ENCODE data around the gene TPO. TPM values are rescaled to one million over a fixed set of nuclear protein-coding genes. Genes with fewer than 3 reads are reported as not detected.

TPO gene
- polyA plus RNA-seq, 3 donors: not detected

GRCh38 chr2:1430491-1430890 is 17.2 kb downstream of the TPO start:
- Histone ChIP-seq H4K20me1 (ENCODE audit: insufficient read depth, low read length) (no peaks in the 10 kb centered on the region), H3K27me3 (ENCODE audit: control insufficient read depth in 2 of 2, insufficient read depth in 2 of 2, low read length in 2 of 2) (no peaks in the 10 kb centered on the region), H3K36me3 (replicated peaks in 1 of 2; ENCODE audit: control insufficient read depth in 1 of 2, insufficient read depth in 2 of 2, low read length in 2 of 2) (no peaks in the 10 kb centered on the region), H3K4me2 (replicated peaks; ENCODE audit: extremely low read depth, low read length, poor library complexity, severe bottlenecking) (no peak overlapping the region), H3K27ac (ENCODE audit: low read depth in 1 of 2, low read length in 2 of 2) (no peak overlapping the region), H3K4me3 (replicated peaks in 1 of 3; ENCODE audit: low read depth in 2 of 3, low read length in 3 of 3) (no peak overlapping the region), H2AFZ (ENCODE audit: insufficient read depth, low read depth, low read length, poor library complexity, severe bottlenecking) (no peak overlapping the region), H3K9ac (ENCODE audit: insufficient read depth, low read length, poor library complexity, severe bottlenecking) (no peak overlapping the region), H3K9me3 (replicated peaks in 1 of 2; ENCODE audit: control insufficient read depth in 1 of 2, insufficient read depth in 1 of 2, low read length in 2 of 2) (peaks cover 3 to 11% of the 10 kb centered on the region in 2 donors), H3K79me2 (ENCODE audit: insufficient read depth, low read length) (no peaks in the 10 kb centered on the region), H3K4me1 (ENCODE audit: control insufficient read depth in 1 of 2, insufficient read depth in 2 of 2, low read length in 2 of 2) (no peaks in the 10 kb centered on the region)
- no peaks in the 10 kb centered on the region for H3K4me1 Mint-ChIP-seq
- no peaks in the 10 kb centered on the region for H3K27me3 Mint-ChIP-seq (ENCODE audit: low read depth in 3 of 3)
- H3K36me3 Mint-ChIP-seq: no peaks in the 10 kb centered on the region
- intact Hi-C loops (cut with micrococcal nuclease): no loop called here
- DNase-seq: no peak
- H3K9me3 Mint-ChIP-seq: peaks cover 0 to 13% (median 5%) of the 10 kb centered on the region in 7 donors
- peak overlapping the region in 1 of 7 donors; percentile 85 for H3K27ac Mint-ChIP-seq
- no CpG with 5 or more reads among the region's 2 CpGs for WGBS (ENCODE audit: insufficient coverage)
- H3K4me3 Mint-ChIP-seq: no peak overlapping the region
- TF ChIP-seq, protein P1, sequence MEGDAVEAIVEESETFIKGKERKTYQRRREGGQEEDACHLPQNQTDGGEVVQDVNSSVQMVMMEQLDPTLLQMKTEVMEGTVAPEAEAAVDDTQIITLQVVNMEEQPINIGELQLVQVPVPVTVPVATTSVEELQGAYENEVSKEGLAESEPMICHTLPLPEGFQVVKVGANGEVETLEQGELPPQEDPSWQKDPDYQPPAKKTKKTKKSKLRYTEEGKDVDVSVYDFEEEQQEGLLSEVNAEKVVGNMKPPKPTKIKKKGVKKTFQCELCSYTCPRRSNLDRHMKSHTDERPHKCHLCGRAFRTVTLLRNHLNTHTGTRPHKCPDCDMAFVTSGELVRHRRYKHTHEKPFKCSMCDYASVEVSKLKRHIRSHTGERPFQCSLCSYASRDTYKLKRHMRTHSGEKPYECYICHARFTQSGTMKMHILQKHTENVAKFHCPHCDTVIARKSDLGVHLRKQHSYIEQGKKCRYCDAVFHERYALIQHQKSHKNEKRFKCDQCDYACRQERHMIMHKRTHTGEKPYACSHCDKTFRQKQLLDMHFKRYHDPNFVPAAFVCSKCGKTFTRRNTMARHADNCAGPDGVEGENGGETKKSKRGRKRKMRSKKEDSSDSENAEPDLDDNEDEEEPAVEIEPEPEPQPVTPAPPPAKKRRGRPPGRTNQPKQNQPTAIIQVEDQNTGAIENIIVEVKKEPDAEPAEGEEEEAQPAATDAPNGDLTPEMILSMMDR (IDR thresholded peaks at IDR 0.05): no peak

GRCh38 chr2:1431886-1432400 is 18.7 kb downstream of the TPO start:
- Histone ChIP-seq H3K27ac (ENCODE audit: low read depth in 1 of 2, low read length in 2 of 2) (no peak overlapping the region), H3K79me2 (ENCODE audit: insufficient read depth, low read length) (no peaks in the 10 kb centered on the region), H3K4me3 (replicated peaks in 1 of 3; ENCODE audit: low read depth in 2 of 3, low read length in 3 of 3) (no peak overlapping the region), H3K27me3 (ENCODE audit: control insufficient read depth in 2 of 2, insufficient read depth in 2 of 2, low read length in 2 of 2) (no peaks in the 10 kb centered on the region), H3K9me3 (replicated peaks in 1 of 2; ENCODE audit: control insufficient read depth in 1 of 2, insufficient read depth in 1 of 2, low read length in 2 of 2) (peaks cover 3 to 14% of the 10 kb centered on the region in 2 donors), H3K36me3 (replicated peaks in 1 of 2; ENCODE audit: control insufficient read depth in 1 of 2, insufficient read depth in 2 of 2, low read length in 2 of 2) (no peaks in the 10 kb centered on the region), H3K4me2 (replicated peaks; ENCODE audit: extremely low read depth, low read length, poor library complexity, severe bottlenecking) (no peak overlapping the region), H3K9ac (ENCODE audit: insufficient read depth, low read length, poor library complexity, severe bottlenecking) (no peak overlapping the region), H4K20me1 (ENCODE audit: insufficient read depth, low read length) (no peaks in the 10 kb centered on the region), H3K4me1 (ENCODE audit: control insufficient read depth in 1 of 2, insufficient read depth in 2 of 2, low read length in 2 of 2) (no peaks in the 10 kb centered on the region), H2AFZ (ENCODE audit: insufficient read depth, low read depth, low read length, poor library complexity, severe bottlenecking) (no peak overlapping the region)
- TF ChIP-seq, protein P1 (IDR thresholded peaks at IDR 0.05): no peak
- Mint-ChIP-seq H3K27ac (no peak overlapping the region), H3K9me3 (peaks cover 0 to 11% (median 6%) of the 10 kb centered on the region in 7 donors), H3K4me3 (no peak overlapping the region), H3K27me3 (ENCODE audit: low read depth in 3 of 3) (peaks cover 0 to 1% (median 0%) of the 10 kb centered on the region in 3 donors), H3K4me1 (no peaks in the 10 kb centered on the region), H3K36me3 (no peaks in the 10 kb centered on the region)
- intact Hi-C loops (cut with micrococcal nuclease): no loop called here
- no peak for DNase-seq
- 87% methylated on average over 5 of the region's 6 CpGs for WGBS (ENCODE audit: insufficient coverage)

Measured in CD14-positive monocyte (primary cell).